T-helper 1 cell treated with Interleukin-12 subunit alpha and Interleukin-12 subunit beta and Interleukin-4 antibody, amounts not matched to agents 30 μg/mL and 1 μg/mL, for 36 hours (primary cell): ENCODE data around the gene PKP1.
"Not testable (repeated sequence)": the region's sequence is repeated elsewhere in the genome, so short reads cannot be mapped to it uniquely, and the experiment has no call there.

Experiments used
- H3K27ac Mint-ChIP-seq: one replicate; pipeline ENCODE4 v1.8.0; 2021; ENCODE audit warnings: mild to moderate bottlenecking, mixed read lengths
- H3K27me3 Mint-ChIP-seq: one replicate; pipeline ENCODE4 v1.8.0; 2021; ENCODE audit warnings: low read depth, mixed read lengths
- H3K36me3 Mint-ChIP-seq: one replicate; pipeline ENCODE4 v1.8.0; 2021; ENCODE audit warnings: low read depth, mixed read lengths
- H3K4me1 Mint-ChIP-seq: one replicate; pipeline ENCODE4 v1.8.0; 2021; ENCODE audit warnings: low read depth, mixed read lengths
- H3K4me3 Mint-ChIP-seq: one replicate; pipeline ENCODE4 v1.8.0; 2021; ENCODE audit warnings: mild to moderate bottlenecking, moderate library complexity, mixed read lengths
- H3K9me3 Mint-ChIP-seq: one replicate; pipeline ENCODE4 v1.8.0; 2021; ENCODE audit warnings: mixed read lengths

The PKP1 gene, protein sequence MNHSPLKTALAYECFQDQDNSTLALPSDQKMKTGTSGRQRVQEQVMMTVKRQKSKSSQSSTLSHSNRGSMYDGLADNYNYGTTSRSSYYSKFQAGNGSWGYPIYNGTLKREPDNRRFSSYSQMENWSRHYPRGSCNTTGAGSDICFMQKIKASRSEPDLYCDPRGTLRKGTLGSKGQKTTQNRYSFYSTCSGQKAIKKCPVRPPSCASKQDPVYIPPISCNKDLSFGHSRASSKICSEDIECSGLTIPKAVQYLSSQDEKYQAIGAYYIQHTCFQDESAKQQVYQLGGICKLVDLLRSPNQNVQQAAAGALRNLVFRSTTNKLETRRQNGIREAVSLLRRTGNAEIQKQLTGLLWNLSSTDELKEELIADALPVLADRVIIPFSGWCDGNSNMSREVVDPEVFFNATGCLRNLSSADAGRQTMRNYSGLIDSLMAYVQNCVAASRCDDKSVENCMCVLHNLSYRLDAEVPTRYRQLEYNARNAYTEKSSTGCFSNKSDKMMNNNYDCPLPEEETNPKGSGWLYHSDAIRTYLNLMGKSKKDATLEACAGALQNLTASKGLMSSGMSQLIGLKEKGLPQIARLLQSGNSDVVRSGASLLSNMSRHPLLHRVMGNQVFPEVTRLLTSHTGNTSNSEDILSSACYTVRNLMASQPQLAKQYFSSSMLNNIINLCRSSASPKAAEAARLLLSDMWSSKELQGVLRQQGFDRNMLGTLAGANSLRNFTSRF

DNA sequence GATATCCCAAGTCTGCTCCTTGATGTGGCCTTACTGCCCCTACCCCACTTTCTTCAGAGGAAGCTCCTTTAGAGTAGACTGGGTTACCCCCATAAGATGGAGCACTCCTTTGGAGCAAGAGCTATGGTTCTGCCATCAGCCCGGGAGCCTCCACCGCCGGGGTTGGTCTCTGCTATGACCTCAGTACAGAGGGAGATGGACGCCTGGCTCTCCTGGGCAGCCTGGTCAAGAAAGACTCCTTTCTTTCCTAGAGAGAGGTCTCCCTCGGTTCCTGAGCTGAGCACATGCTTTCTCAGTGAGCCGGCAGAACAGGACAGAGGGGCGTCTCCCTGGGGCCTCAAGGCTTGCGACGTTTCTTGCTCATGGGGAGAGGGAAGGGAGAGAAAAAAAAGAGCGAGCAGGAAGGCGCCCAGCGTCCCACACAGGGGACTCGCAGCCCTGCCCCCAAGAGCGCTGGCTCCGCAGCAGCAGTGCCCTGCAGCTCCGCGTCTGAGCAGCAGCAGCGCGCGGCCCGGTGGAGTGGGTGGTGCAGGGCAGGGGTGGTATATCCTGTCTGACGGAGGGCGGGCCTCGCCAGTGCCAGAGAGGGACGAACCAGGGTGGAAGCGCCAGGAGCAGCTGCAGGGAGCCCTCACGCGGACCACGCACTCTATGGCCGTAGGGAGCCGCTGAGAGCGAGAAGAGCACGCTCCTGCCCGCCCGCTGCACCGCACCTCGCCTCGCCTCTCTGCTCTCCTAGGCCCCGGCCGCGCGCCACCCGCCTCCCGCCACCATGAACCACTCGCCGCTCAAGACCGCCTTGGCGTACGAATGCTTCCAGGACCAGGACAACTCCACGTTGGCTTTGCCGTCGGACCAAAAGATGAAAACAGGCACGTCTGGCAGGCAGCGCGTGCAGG is at the start of gene PKP1:
Gene PKP1 (plus strand): TSS at position 576 of the 899 bp plus-strand sequence. CDS start 197 bp downstream, at position 773.
- H3K4me1 Mint-ChIP-seq = no peaks in the 10 kb centered on the region
- no peak within 1 kb of the TSS for H3K4me3 Mint-ChIP-seq
- H3K36me3 Mint-ChIP-seq = no peaks in the 10 kb centered on the region
- no peak within 1 kb of the TSS for H3K27ac Mint-ChIP-seq
- peaks cover 67% of the 10 kb centered on the region for H3K27me3 Mint-ChIP-seq
- no peaks in the 10 kb centered on the region for H3K9me3 Mint-ChIP-seq

GRCh38 chr1:201239646-201240045 is 43.7 kb upstream of the PKP1 start:
- not testable (repeated sequence) for H3K27ac Mint-ChIP-seq, H3K9me3 Mint-ChIP-seq, H3K4me3 Mint-ChIP-seq, H3K4me1 Mint-ChIP-seq, H3K36me3 Mint-ChIP-seq
- peaks cover 35% of the 10 kb centered on the region for H3K27me3 Mint-ChIP-seq

DNA sequence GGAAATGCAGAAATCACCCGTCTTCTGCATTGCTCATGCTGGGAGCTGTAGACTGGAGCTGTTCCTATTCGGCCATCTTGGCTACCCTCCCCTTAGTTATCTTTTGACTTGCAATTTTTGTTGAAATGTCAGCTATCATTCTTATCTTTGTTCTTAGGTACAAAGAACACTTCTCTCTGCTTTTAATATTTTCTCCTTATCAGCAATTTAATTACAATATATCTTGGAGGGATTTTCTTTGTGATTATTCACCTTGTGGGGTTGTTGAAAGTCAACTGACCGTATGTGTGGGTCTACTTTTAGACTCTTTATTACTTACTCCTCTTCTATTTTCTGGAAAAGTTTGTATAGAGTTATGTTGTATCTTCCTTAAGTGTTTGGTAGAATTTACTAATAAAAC is 43.1 kb upstream of the PKP1 start:
- Mint-ChIP-seq H3K27ac (no peak overlapping the region), H3K9me3 (no peaks in the 10 kb centered on the region), H3K27me3 (peaks cover 40% of the 10 kb centered on the region), H3K36me3 (no peaks in the 10 kb centered on the region), H3K4me3 (no peak overlapping the region), H3K4me1 (no peaks in the 10 kb centered on the region)

DNA sequence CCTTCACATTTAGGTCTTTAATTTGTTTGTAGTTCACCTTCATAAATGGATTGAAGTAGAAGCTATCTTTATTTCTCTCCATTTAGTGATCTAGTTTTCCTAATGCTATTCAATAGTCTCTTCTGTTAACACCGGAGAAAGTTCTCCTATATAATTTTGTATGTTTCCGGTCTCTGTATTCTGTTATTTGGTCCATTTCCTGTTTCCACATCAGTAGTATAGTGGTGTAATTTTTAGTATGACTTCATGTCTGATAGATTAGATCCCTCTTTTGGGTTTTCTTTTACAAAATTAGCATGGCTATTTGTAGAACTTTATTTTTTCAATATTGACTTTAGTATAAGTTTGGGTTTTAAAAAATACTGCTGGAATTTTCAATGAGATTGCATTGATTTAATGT is 41.6 kb upstream of the PKP1 start:
- Mint-ChIP-seq H3K9me3 (no peaks in the 10 kb centered on the region), H3K4me1 (no peaks in the 10 kb centered on the region), H3K4me3 (no peak overlapping the region), H3K27ac (no peak overlapping the region), H3K36me3 (no peaks in the 10 kb centered on the region), H3K27me3 (peaks cover 49% of the 10 kb centered on the region)

DNA sequence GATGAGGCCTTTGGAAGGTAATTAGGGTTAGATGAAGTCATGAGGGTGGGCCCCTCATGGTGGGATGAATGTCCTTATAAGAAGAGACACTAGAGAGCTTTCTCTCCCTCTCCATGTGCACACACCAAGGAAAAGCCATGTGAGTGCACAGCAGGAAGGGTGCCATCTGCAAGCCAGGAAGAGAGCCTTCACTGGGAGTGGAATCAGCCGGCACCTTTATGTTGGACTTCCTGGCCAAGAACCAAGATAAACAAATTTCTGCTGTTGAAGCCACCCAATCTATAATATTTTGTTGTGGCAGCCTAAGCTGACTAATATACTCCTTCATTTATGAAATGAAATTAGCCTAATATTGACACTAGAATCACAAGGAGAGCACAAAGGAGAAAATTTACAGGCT is 38.2 kb upstream of the PKP1 start:
- Mint-ChIP-seq H3K36me3 (no peaks in the 10 kb centered on the region), H3K4me1 (no peaks in the 10 kb centered on the region), H3K4me3 (no peak overlapping the region), H3K27me3 (peaks cover 43% of the 10 kb centered on the region), H3K9me3 (no peaks in the 10 kb centered on the region), H3K27ac (no peak overlapping the region)

DNA sequence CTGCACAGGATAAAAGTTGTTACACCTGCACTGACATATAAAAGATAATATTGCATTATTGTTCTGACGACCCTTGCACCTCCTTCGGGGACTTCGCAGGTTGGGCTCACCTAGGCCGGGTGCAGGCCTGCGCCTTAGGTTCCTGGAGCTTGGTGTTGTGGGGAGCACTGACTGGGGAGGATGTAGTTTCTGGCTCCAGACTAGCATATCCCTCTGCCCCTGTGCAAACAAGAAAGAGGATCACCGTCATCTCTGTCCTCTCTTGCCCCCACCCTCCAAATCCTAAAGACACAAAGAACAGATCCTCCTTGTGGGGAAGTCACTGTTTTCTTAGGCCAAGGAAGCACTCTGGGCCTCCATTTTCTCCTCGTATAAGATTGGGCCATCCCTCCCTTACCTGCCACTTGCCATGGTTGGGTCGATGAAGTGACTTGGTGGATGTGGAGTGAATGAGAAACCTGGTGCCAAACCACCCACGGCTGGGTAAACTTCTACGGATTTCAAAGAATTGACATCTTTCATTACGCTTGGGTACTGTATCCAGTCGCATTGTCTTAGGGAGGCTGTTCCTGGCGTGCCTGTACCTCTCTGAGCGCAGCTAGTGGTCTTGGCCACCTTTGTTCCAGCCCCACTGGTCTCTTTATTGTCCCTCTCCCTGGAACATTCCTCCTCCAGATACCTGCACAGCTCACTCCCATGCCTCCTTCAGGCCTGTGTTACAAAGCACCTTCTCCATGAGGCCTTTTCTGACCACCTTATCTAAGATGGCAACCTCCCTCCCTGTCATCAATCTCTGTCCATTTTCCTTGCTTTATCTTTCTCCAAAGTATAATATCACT is 34.4 kb upstream of the PKP1 start:
- Mint-ChIP-seq H3K27ac (no peak overlapping the region), H3K4me3 (no peak overlapping the region)

DNA sequence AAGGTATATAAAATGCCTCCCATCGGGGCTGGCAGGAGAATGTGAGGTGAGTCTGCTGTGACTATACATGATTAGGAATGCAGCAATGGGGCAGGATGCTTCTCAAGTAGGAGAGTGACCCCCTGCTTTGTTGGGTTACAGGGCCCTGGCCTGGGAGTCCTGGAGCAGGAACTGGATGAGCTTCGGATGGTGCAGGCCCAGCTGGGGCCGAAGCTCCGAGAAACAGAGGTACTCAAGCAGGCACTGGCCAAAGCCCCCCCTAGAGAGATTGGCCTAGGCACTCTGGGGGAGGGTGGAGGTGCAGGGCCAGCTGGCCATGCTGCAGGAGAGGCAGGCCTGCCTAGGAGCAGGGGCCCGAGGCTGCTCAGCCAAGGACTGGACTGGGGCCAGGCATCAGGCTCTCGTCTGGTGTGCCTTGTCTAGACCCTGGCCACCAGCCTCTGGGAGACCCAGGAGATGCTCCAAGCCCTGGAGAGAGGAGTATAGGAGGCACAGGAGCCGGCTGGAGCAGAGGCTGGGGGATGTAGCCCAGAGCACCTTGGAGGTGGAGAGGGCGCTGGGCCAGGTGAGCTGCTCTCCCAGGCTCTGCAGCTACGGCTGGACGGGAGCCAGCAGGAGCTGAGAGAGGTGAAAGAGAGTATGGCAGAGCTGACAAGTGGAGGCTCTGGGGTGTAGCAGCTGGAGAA is 32.8 kb upstream of the PKP1 start:
- no peaks in the 10 kb centered on the region for H3K36me3 Mint-ChIP-seq
- H3K9me3 Mint-ChIP-seq = no peaks in the 10 kb centered on the region
- H3K4me1 Mint-ChIP-seq = no peaks in the 10 kb centered on the region
- H3K4me3 Mint-ChIP-seq = no peak overlapping the region
- peaks cover 8% of the 10 kb centered on the region for H3K27me3 Mint-ChIP-seq
- H3K27ac Mint-ChIP-seq = no peak overlapping the region

More for the DNA sequence above, 34.4 kb upstream of the PKP1 start:
- no peaks in the 10 kb centered on the region for H3K36me3 Mint-ChIP-seq
- peaks cover 22% of the 10 kb centered on the region for H3K27me3 Mint-ChIP-seq
- no peaks in the 10 kb centered on the region for H3K4me1 Mint-ChIP-seq
- H3K9me3 Mint-ChIP-seq = no peaks in the 10 kb centered on the region

- H3K27me3 Mint-ChIP-seq = peaks cover 2% of the 10 kb centered on the region
- H3K27ac Mint-ChIP-seq = no peak overlapping the region
- no peaks in the 10 kb centered on the region for H3K36me3 Mint-ChIP-seq
- no peaks in the 10 kb centered on the region for H3K9me3 Mint-ChIP-seq
- no peak overlapping the region for H3K4me3 Mint-ChIP-seq
- H3K4me1 Mint-ChIP-seq = no peaks in the 10 kb centered on the region
These were observed 31.9 kb upstream of the PKP1 start for GRCh38 chr1:201251411-201251810.

DNA sequence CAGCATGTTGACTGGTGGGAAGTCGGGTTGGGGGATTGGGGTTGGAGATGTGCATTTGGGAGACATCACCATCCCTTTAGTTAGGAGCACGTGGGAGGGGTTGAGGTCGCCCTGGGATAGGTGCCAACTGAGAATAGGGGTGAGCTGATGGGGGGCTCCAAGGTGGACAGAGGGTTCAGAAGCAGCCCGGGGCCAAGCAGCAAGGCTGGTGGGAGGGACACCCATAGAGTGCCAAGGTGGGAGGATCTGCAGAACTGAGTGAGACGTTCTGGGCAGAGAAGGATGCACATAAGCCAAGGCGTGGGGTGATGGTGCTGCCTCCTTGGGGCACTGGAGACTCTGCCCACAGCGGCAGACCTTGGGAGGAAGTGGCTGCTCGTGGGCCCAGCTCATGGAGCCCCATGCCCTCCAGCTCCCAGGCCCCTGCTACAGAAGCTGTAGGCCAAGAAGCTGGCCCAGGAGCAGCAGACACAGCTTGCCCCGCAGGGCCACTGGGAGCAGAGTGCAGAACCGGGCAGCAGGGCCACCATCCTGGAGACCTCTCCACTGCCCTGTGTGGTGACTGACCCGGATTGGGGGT is 31.4 kb upstream of the PKP1 start:
- Mint-ChIP-seq H3K4me3 (no peak overlapping the region), H3K27ac (no peak overlapping the region)

DNA sequence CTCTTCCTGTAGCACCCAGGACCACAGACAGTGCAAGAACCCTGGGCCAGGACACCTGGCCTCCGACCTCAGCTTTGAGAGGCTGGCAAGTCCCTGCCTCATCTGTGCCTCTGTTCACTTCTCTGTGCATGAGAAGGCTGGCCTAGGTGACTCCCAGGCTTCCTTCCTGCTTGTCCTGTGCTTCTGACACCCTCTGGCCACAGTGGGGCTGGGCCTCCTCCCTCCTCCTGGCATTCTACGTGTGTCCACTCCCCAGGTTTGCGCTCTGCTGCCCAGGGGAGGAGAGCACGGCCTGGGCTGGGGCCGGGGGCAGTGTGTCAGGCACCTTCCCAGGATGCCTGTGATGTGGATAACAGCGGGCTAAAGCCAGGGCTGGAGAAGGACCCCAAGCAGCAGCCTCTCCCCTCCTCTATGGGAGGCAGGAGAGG is 30.3 kb upstream of the PKP1 start:
- H3K4me1 Mint-ChIP-seq = no peaks in the 10 kb centered on the region
- H3K36me3 Mint-ChIP-seq = no peaks in the 10 kb centered on the region
- H3K27me3 Mint-ChIP-seq = no peaks in the 10 kb centered on the region
- H3K4me3 Mint-ChIP-seq = no peak overlapping the region
- no peaks in the 10 kb centered on the region for H3K9me3 Mint-ChIP-seq
- H3K27ac Mint-ChIP-seq = no peak overlapping the region

More for the DNA sequence above, 31.4 kb upstream of the PKP1 start:
- Mint-ChIP-seq H3K36me3 (no peaks in the 10 kb centered on the region), H3K4me1 (no peaks in the 10 kb centered on the region), H3K9me3 (no peaks in the 10 kb centered on the region), H3K27me3 (no peaks in the 10 kb centered on the region)

- no peaks in the 10 kb centered on the region for H3K9me3 Mint-ChIP-seq
- no peak overlapping the region for H3K27ac Mint-ChIP-seq
- no peaks in the 10 kb centered on the region for H3K4me1 Mint-ChIP-seq
- no peak overlapping the region for H3K4me3 Mint-ChIP-seq
- no peaks in the 10 kb centered on the region for H3K27me3 Mint-ChIP-seq
- no peaks in the 10 kb centered on the region for H3K36me3 Mint-ChIP-seq
These were observed 29.9 kb upstream of the PKP1 start for GRCh38 chr1:201253411-201253810.

GRCh38 chr1:201253906-201254624 is 29.2 kb upstream of the PKP1 start:
- Mint-ChIP-seq H3K9me3 (no peaks in the 10 kb centered on the region), H3K27ac (no peak overlapping the region), H3K4me1 (no peaks in the 10 kb centered on the region), H3K4me3 (no peak overlapping the region), H3K27me3 (no peaks in the 10 kb centered on the region), H3K36me3 (no peaks in the 10 kb centered on the region)
